ENCODE results near the gene RFX1.
"Not testable (repeated sequence)": the region's sequence is repeated elsewhere in the genome, so short reads cannot be mapped to it uniquely, and the experiment has no call there.

RFX1 gene

DNA sequence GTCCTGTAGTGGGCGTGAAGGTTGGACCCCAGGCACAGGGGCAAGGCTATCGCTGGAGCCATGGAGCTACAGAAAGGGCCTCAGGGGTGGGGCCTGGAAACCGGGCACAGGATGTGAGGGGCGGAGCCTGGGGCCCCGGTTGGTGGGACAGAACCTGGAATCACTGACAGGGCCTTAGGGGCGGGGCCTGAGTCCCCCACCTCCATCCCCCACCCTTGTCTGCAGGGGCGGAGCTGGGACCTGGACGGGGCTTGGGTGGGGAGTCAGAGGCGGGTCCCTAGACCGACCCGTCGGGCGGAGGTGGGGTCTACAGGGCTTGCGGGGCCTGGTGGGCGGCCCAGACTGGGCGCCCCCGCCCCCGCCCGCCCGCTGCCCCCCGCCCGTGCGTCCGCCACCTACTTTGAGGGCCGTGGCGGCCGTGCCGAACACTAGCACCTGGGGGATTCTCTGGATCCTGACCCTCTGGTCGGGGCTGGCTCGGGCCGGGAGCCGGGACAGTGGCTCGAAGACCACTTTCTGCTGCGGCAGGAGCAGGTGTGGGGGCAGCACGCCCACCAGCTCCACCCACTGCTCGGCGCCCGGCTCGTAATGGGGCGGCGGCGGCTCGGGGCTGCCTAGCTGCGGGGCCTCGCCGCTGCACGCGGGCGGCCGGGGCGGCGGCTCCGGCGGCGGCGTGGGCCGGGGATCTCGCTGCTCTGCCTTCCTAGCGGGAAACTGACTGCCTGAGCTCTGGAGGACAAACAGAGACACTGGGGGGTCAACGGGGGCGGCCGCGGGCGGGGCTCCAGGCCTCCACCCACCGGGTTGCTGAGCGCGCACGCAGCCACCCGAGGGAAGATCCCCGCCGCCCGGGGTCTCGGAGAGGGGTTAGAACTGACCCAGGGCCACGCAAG lies 27.5 kb downstream of the RFX1 start:
- DNase-seq (ENCODE audit: low read depth), result no peak

DNA sequence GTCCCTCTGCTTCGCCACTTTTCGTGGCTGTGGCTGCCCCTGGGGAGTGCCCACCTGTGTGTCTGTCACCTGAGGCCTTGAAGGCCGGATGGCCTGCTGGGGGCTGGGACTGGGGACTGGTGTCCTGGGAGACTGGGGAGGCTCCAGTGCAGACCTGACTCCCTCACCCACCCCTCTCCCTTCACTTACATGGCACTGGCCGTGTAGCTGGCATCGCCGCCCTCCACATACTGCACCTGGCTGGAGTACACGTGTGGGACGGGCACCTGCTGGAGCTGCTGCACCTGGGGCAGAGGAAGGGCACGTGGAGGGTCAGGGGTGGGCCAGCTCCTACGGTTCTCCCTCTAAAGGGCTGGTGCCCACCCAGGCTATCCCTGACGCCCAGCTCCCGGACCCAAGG lies 28.3 kb downstream of the RFX1 start:
- no peak for DNase-seq (ENCODE audit: low read depth)

DNA sequence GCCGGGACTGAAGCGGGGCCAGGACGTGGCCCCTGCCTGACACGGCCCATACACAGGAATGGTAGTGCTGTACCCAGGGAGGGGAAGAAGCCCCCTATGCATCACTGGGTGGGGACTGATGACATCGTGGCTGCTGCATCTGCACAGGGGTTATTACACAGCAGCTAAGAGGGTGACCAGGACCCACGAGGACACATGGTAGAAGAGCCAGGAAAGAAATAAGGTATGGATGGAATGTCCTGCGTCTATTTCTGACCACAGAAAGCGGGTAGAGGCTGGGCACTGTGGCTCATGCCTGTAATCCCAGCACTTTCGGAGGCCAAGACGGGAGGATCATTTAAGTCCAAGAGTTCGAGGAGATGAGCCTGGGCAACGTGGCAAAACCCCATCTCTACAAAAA lies 29.7 kb downstream of the RFX1 start:
- DNase-seq (ENCODE audit: low read depth), result no peak

DNA sequence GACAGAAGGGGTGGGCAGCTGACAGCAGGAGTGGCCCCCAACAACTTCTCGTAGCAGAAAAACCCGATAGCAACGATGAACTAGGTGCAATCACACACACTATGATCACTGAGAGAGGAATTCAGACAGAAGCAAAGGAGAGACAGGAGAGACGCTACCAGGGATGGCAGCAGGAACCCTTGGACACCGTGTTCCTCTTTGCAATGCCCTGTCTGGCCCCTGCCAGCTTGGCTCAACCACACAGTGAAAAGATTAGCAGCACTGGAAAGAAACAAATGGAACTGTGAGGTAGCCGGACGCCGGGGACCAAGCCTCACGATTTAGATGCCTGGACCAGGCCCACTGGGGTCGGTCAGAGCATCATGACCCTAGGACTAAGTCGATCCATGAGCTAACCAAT lies 30.2 kb downstream of the RFX1 start:
- no peak for DNase-seq (ENCODE audit: low read depth)

DNA sequence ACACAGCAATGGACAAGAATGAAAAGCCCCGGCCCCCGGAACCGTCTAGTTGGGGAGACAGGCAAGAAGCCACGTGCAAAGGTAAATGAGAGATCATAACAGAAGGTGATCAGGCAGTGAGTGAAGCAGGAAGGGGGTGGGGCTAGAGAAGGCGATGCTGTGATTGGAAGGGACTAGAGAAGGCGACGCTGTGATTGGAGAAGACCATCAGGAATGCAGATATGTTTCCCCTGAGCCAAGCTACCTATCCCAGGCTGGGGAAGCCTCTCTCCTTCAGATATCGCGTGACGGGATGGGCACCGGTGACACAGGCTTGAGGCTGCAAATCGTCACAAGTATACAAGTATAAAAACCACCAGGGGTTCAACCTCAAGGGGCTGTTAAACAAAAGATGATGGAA lies 32.0 kb downstream of the RFX1 start:
- no peak for DNase-seq (ENCODE audit: low read depth)

DNA sequence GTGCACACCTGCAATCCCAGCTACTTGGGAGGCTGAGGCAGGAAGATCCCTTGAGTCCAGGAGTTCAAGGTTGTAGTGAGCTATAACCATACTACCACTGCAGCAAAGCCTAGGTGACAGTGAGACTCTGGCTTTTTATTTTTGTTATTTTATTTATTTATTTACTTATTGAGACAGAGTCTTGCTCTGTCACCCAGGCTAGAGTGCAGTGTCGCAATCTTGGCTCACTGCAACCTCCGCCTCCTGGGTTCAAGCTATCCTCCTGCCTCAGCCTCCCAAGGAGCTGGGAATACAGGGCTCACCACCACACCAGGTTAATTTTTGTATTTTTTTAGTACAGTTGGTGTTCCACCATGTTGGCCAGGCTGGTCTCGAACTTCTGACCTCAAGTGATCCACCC lies 32.6 kb downstream of the RFX1 start:
- DNase-seq (ENCODE audit: low read depth), result not testable (repeated sequence)

DNA sequence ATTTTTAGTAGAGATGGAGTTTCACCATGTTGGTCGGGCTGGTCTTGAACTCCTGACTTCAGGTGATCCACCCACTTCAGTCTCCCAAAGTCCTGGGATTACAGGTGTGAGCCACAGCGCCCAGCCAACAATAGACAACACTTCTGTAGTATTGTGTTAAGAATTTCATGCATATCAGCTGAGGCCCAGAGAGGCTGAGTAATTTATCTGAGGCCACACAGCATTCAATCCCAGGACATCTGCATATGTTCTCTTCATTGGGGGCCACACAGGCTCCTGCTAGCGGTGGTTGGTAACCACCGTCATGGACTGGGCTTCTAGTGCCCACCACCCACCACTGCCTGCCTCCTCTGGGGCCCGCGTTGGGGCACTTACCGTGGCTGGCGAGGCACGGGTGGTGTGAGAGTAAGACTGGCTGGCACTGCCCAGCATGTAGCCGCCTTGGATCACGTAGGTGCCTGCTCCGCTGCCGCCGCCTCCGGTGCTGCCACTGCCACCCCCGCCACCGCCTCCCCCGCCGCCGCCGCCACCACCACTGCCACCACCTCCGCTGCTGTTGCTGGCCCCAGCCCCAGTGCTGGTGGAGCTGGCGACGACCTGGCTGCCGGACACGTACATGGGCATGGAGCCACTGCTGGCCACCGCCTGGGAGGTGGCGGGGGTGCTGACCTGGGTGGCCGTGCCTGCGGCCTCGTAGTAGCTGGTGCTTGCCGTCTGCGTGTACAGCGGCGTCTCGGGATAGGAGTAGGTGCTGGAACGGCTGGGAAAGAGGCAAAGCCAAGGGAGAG lies 33.6 kb downstream of the RFX1 start:
- no peak for DNase-seq (ENCODE audit: low read depth)

DNA sequence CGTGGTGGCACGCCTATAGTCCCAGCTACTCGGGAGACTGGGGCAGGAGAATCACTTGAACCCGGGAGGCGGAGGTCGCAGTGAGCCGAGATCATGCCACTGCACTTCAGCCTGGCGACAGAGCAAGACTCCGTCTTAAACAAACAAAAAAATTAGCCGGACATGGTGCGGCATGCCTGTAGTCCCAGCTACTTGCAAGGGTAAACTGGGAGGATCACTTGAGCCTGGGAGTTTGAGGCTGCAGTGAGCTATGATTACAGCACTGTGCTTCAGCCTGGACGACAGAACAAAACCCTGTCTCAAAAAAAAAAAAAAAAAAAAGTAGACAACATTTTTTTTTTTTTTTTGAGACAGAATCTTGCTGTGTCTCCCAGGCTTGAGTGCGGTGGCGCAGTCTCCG lies 34.3 kb downstream of the RFX1 start:
- not testable (repeated sequence) for DNase-seq (ENCODE audit: low read depth)

DNA sequence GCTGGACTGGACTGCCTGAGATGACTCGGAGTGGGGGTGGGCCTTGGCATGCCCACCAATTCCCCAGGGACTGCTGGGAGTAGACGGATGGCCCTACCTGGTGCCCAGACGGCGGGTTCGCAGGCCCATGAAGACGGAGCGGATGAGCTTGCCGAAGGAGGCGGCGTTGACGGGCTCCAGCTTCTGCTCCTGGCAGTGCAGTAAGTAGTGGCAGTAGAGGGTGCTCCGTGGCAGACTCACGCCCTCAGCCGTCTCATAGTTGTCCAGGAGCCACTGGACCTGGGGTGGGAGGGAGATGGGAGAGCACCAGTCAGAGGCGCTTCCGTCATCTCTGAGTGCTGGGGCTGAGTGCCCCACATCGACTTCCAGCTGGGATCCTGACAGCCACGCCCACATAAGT lies 36.2 kb downstream of the RFX1 start:
- no peak for DNase-seq (ENCODE audit: low read depth)

DNA sequence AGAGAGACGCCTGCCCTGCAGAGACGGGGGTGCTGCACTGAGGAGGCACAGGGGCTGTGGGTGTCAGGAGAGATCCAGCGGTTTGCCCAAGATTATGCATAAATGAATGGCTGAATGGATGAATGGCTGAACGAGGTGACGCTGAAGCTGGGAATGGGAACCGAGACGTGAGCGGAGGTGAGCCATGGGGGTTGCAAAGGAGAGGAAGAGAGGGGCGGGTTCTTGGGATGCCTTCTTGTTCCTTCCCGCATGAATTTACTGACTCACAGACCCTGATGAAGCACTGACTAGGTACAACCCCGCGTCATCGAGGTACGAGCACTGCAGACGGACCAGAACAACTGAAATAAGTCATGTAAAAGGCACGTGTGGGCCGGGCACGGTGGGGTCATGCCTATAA lies 37.1 kb downstream of the RFX1 start:
- no peak for DNase-seq (ENCODE audit: low read depth)

DNA sequence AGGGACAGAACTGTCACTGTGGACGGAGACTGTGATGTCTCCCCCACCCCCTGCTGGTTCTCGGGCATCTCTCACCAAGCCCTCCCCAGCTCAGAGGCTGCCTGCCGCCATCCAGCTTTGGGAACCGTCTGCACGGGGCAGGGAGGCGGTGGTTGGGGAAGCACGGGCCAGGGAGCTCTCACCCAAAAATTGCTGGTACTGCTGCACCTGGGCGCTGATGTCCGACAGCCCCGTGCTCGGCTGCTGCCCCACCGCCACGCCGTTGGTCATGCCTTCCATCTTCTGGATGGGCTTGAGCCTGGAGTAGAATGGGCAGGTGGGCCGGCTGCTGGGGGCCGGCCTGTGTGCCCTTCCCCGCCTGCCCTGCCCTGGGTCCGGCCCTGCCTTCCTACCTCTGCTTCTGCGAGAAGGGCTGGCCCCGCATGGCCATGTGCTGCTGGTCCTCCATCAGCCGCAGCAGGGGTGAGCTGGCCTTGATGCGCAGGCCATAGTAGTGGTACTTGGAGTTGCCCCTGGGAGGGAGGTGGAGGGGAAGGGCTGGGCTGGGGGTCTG lies 37.7 kb downstream of the RFX1 start:
- no peak for DNase-seq (ENCODE audit: low read depth)

DNA sequence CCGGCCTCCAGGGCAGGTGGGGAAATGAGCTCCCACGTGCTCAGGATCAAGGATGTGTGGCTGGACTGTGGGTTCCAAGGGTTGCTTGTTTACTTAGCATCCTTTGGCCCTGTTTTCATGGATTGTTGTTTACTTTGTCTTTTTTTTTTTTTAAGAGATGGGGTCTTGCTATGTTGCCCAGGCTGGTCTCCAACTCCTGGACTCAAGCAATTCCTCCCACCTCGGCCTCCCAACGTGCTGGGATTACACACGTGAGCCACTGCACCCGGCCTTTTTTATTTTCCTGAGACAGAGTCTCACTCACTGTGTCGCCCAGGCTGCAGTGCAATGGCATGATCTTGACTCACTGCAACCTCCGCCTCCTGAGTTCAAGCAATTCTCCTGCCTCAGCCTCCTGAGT lies 38.9 kb downstream of the RFX1 start:
- DNase-seq (ENCODE audit: low read depth), result not testable (repeated sequence)

DNA sequence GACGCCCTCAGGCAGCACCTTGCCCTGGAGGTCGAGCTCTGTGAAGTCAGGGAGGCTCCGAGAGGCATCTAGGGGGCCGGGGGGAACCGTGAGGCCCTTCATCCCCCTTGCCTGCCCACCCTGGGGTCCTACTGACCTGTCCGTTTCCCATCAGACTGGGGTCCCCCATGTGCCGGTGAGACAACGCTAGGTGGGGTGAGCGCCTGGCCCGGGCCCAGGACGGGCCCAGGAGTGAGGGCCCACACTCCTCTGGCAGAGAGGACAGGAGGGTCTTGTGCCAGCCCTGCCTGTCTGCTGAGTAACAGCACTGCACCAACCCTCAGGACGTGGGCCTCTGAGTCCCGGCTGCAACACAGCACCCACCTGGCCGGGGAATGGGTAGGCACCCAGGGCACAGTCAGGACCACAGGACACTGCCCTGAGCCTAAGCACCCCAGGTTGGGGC lies 39.4 kb downstream of the RFX1 start:
- no peak for DNase-seq (ENCODE audit: low read depth)

DNA sequence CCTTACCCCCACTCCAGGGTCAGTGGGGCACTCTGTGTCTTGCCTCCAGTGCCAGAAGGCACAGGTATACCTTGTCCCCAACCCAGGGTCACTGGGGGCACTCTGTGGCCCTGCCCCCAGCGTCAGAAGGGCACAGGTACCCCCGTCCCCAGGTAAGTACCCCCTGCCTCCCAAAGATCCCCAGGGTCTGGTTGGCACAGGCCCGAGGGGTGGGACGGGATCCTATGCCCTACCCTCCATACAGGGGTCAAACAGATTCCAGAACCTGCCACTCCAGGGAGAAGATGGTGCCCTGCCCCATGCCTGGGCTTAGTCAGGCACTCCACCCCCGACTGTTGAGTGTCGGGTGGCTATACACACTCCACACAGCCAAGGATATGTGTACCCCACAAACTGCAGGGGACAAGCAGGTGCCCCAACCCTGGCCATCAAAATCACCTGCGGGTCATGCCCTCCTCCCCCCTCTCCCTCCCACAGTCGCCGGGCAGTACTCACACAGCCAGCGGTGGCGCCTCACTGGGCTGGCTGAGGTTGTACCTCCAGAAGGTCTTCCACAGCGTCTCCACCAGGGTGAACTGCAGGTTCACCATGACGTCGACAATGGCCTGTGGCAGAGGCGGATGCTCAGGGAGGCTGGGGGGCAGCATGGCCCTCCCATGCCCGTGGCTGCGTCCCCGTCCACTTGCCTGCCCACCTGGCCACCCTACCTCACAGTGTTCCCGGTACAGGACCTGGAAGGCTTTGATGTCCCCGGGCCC lies 40.0 kb downstream of the RFX1 start:
- DNase-seq (ENCODE audit: low read depth), result no peak

DNA sequence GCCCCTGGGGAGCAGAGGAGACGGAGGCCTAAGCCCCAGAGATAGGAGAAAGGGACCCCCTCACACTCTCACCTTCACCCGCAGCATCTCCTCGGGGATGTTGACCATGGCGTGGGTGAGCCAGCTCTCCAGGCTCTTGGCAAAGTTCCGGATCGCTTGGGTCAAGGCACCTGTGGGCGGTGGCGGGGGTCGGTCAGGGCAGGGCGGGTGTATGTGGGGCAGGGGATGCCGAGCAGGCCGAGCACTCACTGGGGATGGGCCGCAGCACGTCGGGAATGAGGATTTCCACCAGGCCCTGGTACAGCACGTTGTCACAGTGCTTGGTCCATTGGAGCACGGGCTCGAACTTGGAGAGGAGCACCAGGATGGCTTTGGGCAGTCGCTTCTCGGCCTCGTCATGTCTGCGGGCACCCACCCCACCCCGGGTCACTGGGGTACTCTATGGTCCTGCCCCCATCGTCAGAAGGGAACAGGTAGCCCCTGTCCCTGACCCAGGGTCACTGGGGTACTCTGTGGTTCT lies 40.7 kb downstream of the RFX1 start:
- DNase-seq (ENCODE audit: low read depth), result no peak

DNA sequence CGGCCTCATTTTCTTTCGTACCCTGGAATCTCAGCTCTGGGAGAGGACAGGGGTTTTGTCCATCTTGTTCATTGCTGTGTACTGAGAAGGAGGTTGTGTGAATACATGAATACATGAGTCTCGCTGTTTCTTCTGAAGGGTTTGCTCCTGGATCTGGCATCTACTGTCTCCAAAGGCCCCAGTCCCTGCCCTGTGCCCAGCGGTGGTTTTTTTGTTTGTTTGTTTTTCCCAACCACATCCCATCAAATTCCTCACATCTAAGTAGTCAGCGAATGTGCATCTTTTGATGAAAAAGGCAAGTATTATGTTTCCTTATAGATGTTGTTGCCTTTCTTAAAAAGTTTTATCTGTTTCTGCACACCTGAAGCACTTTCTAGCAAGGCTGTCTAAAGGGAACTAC lies 41.3 kb downstream of the RFX1 start:
- DNase-seq (ENCODE audit: low read depth), result no peak

DNA sequence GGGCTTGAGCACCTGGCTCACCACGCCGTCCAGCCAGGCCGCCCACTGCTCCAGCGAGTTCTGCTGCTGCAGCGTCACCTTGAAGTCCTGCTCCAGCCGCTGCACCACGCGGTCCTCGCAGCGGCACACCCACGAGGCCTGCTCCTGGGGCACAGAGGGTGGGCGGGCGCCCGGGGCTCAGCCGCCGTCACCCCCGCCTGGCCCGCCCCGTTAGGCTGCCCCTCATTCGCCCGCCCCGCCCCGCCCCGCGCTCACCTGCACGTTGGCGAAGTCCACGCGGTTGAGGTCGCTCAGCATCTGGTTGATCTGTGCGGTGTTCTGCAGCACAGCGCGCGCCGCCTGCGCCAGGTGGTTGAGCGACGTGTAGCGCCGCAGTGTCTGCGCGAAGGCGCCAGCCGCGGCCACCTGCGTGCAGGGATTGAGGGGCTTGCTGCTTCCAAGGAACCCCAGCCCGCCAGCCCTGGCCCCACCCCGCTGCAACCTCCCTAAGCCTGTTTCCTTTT lies 42.5 kb downstream of the RFX1 start:
- no peak for DNase-seq (ENCODE audit: low read depth)

DNA sequence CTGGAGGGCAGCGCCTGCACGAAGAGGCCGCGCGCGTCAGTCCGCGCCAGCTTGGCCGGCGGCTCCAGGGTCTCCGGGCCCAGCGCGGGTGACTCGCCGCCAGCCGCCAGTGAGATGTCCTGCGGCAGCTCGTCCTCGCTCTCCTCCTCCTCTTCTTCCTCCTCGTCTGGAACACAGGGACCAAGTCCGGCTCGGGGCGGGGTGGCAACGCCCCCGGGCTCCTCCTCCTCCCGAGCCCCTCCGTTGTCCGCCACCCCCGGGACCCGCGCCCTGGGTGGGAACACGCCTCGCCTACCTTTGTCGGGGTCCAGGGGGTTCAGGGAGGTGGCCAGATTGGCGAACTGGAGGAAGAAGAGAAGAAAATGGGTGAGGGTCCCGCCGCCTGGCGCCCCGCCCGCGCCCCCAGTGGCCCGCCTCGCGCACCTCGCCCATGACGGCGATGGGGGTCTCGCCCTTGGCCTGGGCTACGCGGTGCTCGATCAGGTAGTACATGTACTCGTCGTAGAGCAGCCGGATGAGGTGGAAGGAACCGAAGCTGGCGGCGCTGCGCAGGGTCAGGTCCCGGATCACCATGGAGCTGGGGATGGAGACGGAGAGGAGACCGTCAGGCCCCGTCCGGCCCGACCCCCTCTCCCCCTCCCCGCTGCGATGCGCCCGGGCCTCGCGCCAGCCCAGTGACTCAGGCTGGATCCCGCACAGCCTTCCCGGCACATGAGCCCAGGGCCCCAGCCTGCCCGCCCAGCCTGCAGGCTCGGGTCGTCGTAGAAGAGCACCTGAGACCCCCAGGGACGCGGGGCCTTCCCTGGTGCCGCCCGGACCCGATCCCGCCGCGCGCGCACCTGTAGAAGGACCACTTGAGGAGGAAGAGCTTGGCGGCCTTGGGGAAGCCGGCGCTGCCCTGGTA lies 43.2 kb downstream of the RFX1 start:
- DNase-seq (ENCODE audit: low read depth), result no peak

DNA sequence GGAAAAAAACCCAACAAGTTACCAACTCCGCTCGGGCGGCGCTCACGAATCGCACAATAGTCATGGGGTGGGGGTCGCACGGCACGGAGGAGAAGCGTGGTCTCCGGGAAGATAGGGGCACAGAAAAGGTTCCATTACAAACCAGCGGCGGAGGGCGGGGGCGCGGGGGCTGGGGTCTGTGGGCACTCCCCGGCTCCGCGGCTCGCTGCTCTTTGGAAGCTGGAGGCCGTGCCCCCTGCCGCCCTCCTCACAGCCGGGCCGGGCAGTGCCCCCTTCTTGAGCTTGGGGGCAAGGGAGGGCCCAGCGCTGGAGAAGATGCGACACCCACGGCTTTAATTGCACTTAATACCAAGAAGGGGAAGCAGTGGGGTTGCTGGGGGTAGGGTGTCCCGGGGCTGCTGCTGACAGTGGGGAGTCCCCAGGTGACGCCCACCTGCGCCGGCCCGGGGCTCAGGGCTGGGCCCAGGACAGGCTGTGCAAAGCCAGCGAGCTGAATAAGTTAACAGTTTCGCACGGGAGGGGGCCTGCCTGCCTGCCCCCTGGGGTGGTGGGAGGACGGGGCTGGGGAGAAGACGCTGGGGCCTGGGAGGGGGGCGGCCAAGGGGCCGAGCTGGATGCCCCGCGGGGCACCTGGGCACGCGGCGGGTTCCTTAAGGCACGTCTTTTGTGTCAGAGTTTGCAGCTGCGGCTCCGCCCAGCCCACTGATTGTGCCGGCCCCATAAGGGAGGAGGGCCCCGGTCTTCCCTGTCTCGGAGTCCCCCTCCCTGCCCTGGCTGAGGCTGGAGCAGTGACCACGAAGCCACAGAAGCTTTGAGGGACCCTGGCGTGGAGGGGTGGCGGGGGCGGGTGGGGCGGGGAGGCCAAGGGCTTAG lies 44.1 kb downstream of the RFX1 start:
- no peak for DNase-seq (ENCODE audit: low read depth)

All from fibroblast of the conjunctiva (primary cell).